Measurements from ENCODE around the gene TMC6. TPM values are rescaled to one million over a fixed set of nuclear protein-coding genes. Genes with fewer than 3 reads are reported as not detected.

The TMC6 gene
- polyA plus RNA-seq, 1 of the 3 experiments (the other 2 are of a cell fraction): 5.5 TPM

- TF ChIP-seq FOXM1 (IDR thresholded peaks at IDR 0.05; ENCODE audit: low read depth) (no peak), MXI1 (IDR thresholded peaks at IDR 0.05; ENCODE audit: low read depth, low read length) (no peak), GABPA (IDR thresholded peaks at IDR 0.05; ENCODE audit: low read depth) (no peak), JUND (IDR thresholded peaks at IDR 0.05) (no peak), ELF1 (IDR thresholded peaks at IDR 0.05) (no peak)
Observed at GRCh38 chr17:78123258-78123929, 5.2 kb downstream of the TMC6 start (continued).

DNA sequence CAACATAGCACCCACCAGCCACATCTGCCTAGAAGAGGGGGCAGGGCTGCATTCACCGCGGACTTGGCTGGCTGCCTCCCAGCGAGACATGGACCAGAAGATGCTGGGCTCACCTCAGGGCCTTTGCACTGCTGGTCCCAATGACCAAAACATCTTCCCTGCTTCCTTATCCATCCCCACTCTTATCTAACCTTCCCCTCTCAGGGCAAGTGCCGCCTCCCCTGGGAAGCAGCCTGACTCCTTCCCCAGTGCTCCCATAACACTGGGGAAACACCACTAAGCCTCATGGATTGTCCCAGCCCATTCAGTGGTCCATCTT, 5.7 kb downstream of the TMC6 start:
- ChIA-PET CTCF (interaction anchor here (0.7 to 5.9 kb wide), 5 partner anchors 10 to 580 kb away, joined by 3 to 42 read pairs (median 10); no protein-coding TSS in a partner anchor), POLR2A (no interaction called here)
- Histone ChIP-seq H3K27ac (ENCODE audit: low read depth in 2 of 2, low read length in 1 of 2) (no peak overlapping the region), H3F3A (replicated peaks; ENCODE audit: insufficient read depth) (no peaks in the 10 kb centered on the region), H2AFZ (ENCODE audit: low read depth) (no peak overlapping the region), H3K9me2 (no peaks in the 10 kb centered on the region), H3K27me3 (ENCODE audit: insufficient read depth) (no peaks in the 10 kb centered on the region), H3K79me2 (ENCODE audit: insufficient read depth) (no peaks in the 10 kb centered on the region), H3K9me3 (no peaks in the 10 kb centered on the region), H3K4me1 (ENCODE audit: control insufficient read depth in 1 of 2, insufficient read depth in 2 of 2, low read depth in 1 of 2, low read length in 1 of 2) (peaks cover 0 to 31% of the 10 kb centered on the region in 2 experiments; a peak in 1 of 4 replicates), H4K20me1 (ENCODE audit: insufficient read depth) (no peaks in the 10 kb centered on the region), H3K9ac (no peak overlapping the region), H3K36me3 (replicated peaks in 1 of 2; ENCODE audit: control insufficient read depth in 1 of 2, insufficient read depth in 2 of 2, low read length in 1 of 2) (no peaks in the 10 kb centered on the region), H3K4me3 (ENCODE audit: low read depth in 2 of 2, low read length in 1 of 2) (no peak overlapping the region), H3K4me2 (no peak overlapping the region)
- TF ChIP-seq JUND (IDR thresholded peaks at IDR 0.05): no peak
- 93% methylated on average over 4 of the region's 4 CpGs for WGBS (ENCODE audit: low lambda C conversion rate)
- no peak for DNase-seq

DNA sequence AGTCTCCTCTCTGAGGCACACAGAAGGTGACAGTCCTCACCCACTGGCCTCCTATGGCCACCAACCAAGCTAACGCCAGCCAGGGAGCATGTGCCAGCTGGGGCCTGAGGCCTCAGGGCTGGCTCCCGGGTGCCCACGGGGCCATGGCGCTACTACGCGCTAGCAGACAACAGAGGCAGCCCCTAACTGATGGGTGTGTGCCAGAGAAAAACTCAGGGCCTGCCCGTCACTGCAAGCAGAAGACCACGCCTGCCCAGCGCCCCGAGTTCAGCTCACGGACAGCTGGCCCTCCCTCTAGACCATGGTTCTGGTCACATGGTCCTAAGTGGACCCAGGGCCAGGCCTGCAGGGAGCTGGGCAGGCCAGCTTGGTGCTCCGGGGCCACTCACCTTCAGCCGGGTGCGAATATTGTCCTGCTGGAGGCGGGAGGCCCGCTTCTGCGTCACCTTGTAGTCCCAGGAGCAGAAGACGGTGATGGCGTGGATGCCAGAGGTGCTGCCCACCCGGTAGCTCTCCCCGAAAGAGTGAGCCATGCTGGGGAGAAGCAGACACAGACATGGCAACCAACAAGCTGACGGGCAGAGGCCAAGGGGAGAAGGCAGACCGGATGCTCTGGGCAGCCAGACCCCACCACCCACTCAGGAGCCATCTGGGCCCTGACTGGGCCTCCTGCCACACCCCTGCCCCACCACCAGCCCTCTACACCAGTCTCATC, 6.2 kb downstream of the TMC6 start:
- H3K79me2 ChIP-seq (ENCODE audit: insufficient read depth): no peaks in the 10 kb centered on the region
- no peak for TF ChIP-seq MXI1 (IDR thresholded peaks at IDR 0.05; ENCODE audit: low read depth, low read length)
- no peak for TF ChIP-seq EZH2phosphoT487 (IDR thresholded peaks at IDR 0.05; ENCODE audit: borderline replicate concordance, low read depth)
- no peak for TF ChIP-seq GATA2 (CRISPR knock-in tag; IDR thresholded peaks at IDR 0.05)
- TF ChIP-seq JUND (IDR thresholded peaks at IDR 0.05): no peak
- H3K9me2 ChIP-seq: no peaks in the 10 kb centered on the region
- POLR2A ChIA-PET: no interaction called here
- 95% methylated on average over 17 of the region's 23 CpGs for WGBS (ENCODE audit: low lambda C conversion rate)
- no peaks in the 10 kb centered on the region for H3K27me3 ChIP-seq (ENCODE audit: insufficient read depth)
- no peak for DNase-seq
- H3F3A ChIP-seq (replicated peaks; ENCODE audit: insufficient read depth): no peaks in the 10 kb centered on the region
- no peaks in the 10 kb centered on the region for H3K9me3 ChIP-seq
- no peaks in the 10 kb centered on the region for H3K36me3 ChIP-seq (replicated peaks in 1 of 2; ENCODE audit: control insufficient read depth in 1 of 2, insufficient read depth in 2 of 2, low read length in 1 of 2)
- H3K4me1 ChIP-seq (ENCODE audit: control insufficient read depth in 1 of 2, insufficient read depth in 2 of 2, low read depth in 1 of 2, low read length in 1 of 2): peaks cover 0 to 31% of the 10 kb centered on the region in 2 experiments; a peak in 1 of 4 replicates
- H3K4me3 ChIP-seq (ENCODE audit: low read depth in 2 of 2, low read length in 1 of 2): no peak overlapping the region
- no peaks in the 10 kb centered on the region for H4K20me1 ChIP-seq (ENCODE audit: insufficient read depth)
- no peak overlapping the region for H2AFZ ChIP-seq (ENCODE audit: low read depth)
- no peak overlapping the region for H3K27ac ChIP-seq (ENCODE audit: low read depth in 2 of 2, low read length in 1 of 2)
- CTCF ChIA-PET: interaction anchor here (0.7 to 5.9 kb wide), 6 partner anchors 9 to 580 kb away, joined by 3 to 42 read pairs (median 6); no protein-coding TSS in a partner anchor
- no peak overlapping the region for H3K4me2 ChIP-seq
- no peak overlapping the region for H3K9ac ChIP-seq

GRCh38 chr17:78121801-78122215, 6.7 kb downstream of the TMC6 start:
- no peak for TF ChIP-seq GATA2 (CRISPR knock-in tag; IDR thresholded peaks at IDR 0.05)
- no peak for TF ChIP-seq MXI1 (IDR thresholded peaks at IDR 0.05; ENCODE audit: low read depth, low read length)
- TF ChIP-seq, protein P1, sequence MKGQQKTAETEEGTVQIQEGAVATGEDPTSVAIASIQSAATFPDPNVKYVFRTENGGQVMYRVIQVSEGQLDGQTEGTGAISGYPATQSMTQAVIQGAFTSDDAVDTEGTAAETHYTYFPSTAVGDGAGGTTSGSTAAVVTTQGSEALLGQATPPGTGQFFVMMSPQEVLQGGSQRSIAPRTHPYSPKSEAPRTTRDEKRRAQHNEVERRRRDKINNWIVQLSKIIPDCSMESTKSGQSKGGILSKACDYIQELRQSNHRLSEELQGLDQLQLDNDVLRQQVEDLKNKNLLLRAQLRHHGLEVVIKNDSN (IDR thresholded peaks at IDR 0.05; ENCODE audit: borderline replicate concordance, low read depth): no peak
- no peak for TF ChIP-seq RCOR1 (IDR thresholded peaks at IDR 0.05; ENCODE audit: low read length)
- TF ChIP-seq, protein P2, sequence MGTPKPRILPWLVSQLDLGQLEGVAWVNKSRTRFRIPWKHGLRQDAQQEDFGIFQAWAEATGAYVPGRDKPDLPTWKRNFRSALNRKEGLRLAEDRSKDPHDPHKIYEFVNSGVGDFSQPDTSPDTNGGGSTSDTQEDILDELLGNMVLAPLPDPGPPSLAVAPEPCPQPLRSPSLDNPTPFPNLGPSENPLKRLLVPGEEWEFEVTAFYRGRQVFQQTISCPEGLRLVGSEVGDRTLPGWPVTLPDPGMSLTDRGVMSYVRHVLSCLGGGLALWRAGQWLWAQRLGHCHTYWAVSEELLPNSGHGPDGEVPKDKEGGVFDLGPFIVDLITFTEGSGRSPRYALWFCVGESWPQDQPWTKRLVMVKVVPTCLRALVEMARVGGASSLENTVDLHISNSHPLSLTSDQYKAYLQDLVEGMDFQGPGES (IDR thresholded peaks at IDR 0.05; ENCODE audit: low read depth, low read length): no peak
- TF ChIP-seq ELF1 (IDR thresholded peaks at IDR 0.05): no peak
- TF ChIP-seq, protein P3, sequence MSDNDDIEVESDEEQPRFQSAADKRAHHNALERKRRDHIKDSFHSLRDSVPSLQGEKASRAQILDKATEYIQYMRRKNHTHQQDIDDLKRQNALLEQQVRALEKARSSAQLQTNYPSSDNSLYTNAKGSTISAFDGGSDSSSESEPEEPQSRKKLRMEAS (IDR thresholded peaks at IDR 0.05; ENCODE audit: low read depth): no peak
- WGBS (ENCODE audit: low lambda C conversion rate): 73% methylated on average over 7 of the region's 11 CpGs
- CTCF ChIA-PET: interaction anchor here (0.9 to 5.9 kb wide), 6 partner anchors 9 to 300 kb away, joined by 3 to 42 read pairs (median 6); no protein-coding TSS in a partner anchor

More at GRCh38 chr17:78121801-78122215, 6.7 kb downstream of the TMC6 start:
- H3K27me3 ChIP-seq (ENCODE audit: insufficient read depth): no peaks in the 10 kb centered on the region
- no peaks in the 10 kb centered on the region for H3K9me3 ChIP-seq
- H4K20me1 ChIP-seq (ENCODE audit: insufficient read depth): no peaks in the 10 kb centered on the region
- H3K4me2 ChIP-seq: no peak overlapping the region
- POLR2A ChIA-PET: no interaction called here
- H3K9ac ChIP-seq: no peak overlapping the region
- peaks cover 0 to 29% of the 10 kb centered on the region in 2 experiments; a peak in 1 of 4 replicates for H3K4me1 ChIP-seq (ENCODE audit: control insufficient read depth in 1 of 2, insufficient read depth in 2 of 2, low read depth in 1 of 2, low read length in 1 of 2)
- DNase-seq: no peak
- H3K36me3 ChIP-seq (replicated peaks in 1 of 2; ENCODE audit: control insufficient read depth in 1 of 2, insufficient read depth in 2 of 2, low read length in 1 of 2): no peaks in the 10 kb centered on the region
- no peaks in the 10 kb centered on the region for H3K79me2 ChIP-seq (ENCODE audit: insufficient read depth)
- no peaks in the 10 kb centered on the region for H3F3A ChIP-seq (replicated peaks; ENCODE audit: insufficient read depth)
- no peak overlapping the region for H3K4me3 ChIP-seq (ENCODE audit: low read depth in 2 of 2, low read length in 1 of 2)
- no peak overlapping the region for H2AFZ ChIP-seq (ENCODE audit: low read depth)
- H3K27ac ChIP-seq (ENCODE audit: low read depth in 2 of 2, low read length in 1 of 2): no peak overlapping the region
- no peaks in the 10 kb centered on the region for H3K9me2 ChIP-seq

All from SK-N-SH (cell line).